Fibroblast of lung (primary cell): Measurements from ENCODE around the gene NET1. TPM values are rescaled to one million over a fixed set of nuclear protein-coding genes. Genes with fewer than 3 reads are reported as not detected.
A peak's percentile ranks its signal among the peaks of the same experiment; 100 is the strongest.

Source experiments
- DNase-seq, 2 donors: peaks; one replicate each; pipeline versions ENCODE4 v3.0.0 to v3.0.0-alpha.2; 2010; ENCODE audit warnings: low read depth in 2 of 2
- H2AFZ ChIP-seq: 2 replicates; pipeline ENCODE4 v1.5.1; 2012; ENCODE audit warnings: low read length, control low read depth, inconsistent platforms
- H3K27ac ChIP-seq: 2 replicates; pipeline ENCODE4 v1.5.1; 2011; ENCODE audit warnings: low read length, control low read depth; ENCODE audit not compliant: insufficient read depth
- H3K27me3 ChIP-seq: 2 replicates; pipeline ENCODE4 v1.5.1; 2011; ENCODE audit warnings: mild to moderate bottlenecking, low read length; ENCODE audit not compliant: control insufficient read depth, insufficient read depth
- H3K36me3 ChIP-seq: 2 replicates; pipeline ENCODE4 v1.5.1; 2011; ENCODE audit warnings: low read length; ENCODE audit not compliant: control insufficient read depth, insufficient read depth
- H3K4me1 ChIP-seq: 2 replicates; pipeline ENCODE4 v1.5.1; 2011; ENCODE audit warnings: low read length; ENCODE audit not compliant: control insufficient read depth, insufficient read depth; ENCODE audit errors: extremely low read depth
- H3K4me2 ChIP-seq: 2 replicates; pipeline ENCODE4 v1.5.1; 2011; ENCODE audit warnings: low read length, control low read depth; ENCODE audit not compliant: insufficient read depth; ENCODE audit errors: extremely low read depth
- H3K4me3 ChIP-seq, 4 experiments: fragments of 200-600 bp in 1 of 4; sonication (generic) in 1 of 4; replicated peaks in 1 of 4; 2 replicates each; pipeline ENCODE4 v1.5.1; 2011 to 2016; ENCODE audit warnings: low read length in 4 of 4, low read depth in 3 of 4, mild to moderate bottlenecking in 3 of 4, control low read depth in 2 of 4, inconsistent platforms in 1 of 4, mixed read lengths in 1 of 4; ENCODE audit not compliant: insufficient read depth in 1 of 4; ENCODE audit errors: control extremely low read depth in 1 of 4
- H3K79me2 ChIP-seq: 2 replicates; pipeline ENCODE4 v1.5.1; 2012; ENCODE audit warnings: mild to moderate bottlenecking, low read length, inconsistent platforms; ENCODE audit not compliant: control insufficient read depth, insufficient read depth
- H3K9ac ChIP-seq: 2 replicates; pipeline ENCODE4 v1.5.1; 2011; ENCODE audit warnings: mild to moderate bottlenecking, low read length, control low read depth; ENCODE audit not compliant: insufficient read depth
- H3K9me3 ChIP-seq: 2 replicates; pipeline ENCODE4 v1.5.1; 2012; ENCODE audit warnings: low read depth, low read length; ENCODE audit not compliant: control insufficient read depth, insufficient read depth
- H4K20me1 ChIP-seq: 2 replicates; pipeline ENCODE4 v1.5.1; 2011; ENCODE audit warnings: low read length; ENCODE audit not compliant: control insufficient read depth, insufficient read depth; ENCODE audit errors: extremely low read depth
- EZH2 ChIP-seq: IDR thresholded peaks from 2 replicates; pipeline ENCODE4 v1.5.1; 2012; ENCODE audit warnings: low read length, control low read depth, mild to moderate bottlenecking; ENCODE audit errors: missing control alignments
- polyA plus RNA-seq, 2 donors: library from polyadenylated mRNA; depleted of rRNA in 1 of 2; stranded (reverse) in 1 of 2; unstranded in 1 of 2; fragments of >200 nt; gene quantifications; 2 replicates each; pipeline ENCODE4 v1.2.1, GENCODE V29; 2011 to 2012; ENCODE audit warnings: missing spikeins in 1 of 2
- total RNA-seq: library from RNA; depleted of rRNA; stranded (reverse); fragments of >200 nt; gene quantifications from 2 replicates; pipeline ENCODE4 v1.2.1, GENCODE V29; 2014
- TF ChIP-seq, protein P1 (sequence below), 2 donors: IDR thresholded peaks in 1 of 2; conservative IDR thresholded peaks in 1 of 2; 1 replicate in 1 of 2; 2 replicates in 1 of 2; pipeline ENCODE4 v1.5.1; 2011 to 2012; ENCODE audit warnings: low read length in 2 of 2, control low read depth in 1 of 2, inconsistent platforms in 1 of 2, low read depth in 1 of 2, mild to moderate bottlenecking in 1 of 2

The NET1 gene
- total and polyA plus RNA-seq, 2 donors (not counting 1 experiment from before 2014, with no cell fraction given) = 7.2 to 45.4 TPM

DNA sequence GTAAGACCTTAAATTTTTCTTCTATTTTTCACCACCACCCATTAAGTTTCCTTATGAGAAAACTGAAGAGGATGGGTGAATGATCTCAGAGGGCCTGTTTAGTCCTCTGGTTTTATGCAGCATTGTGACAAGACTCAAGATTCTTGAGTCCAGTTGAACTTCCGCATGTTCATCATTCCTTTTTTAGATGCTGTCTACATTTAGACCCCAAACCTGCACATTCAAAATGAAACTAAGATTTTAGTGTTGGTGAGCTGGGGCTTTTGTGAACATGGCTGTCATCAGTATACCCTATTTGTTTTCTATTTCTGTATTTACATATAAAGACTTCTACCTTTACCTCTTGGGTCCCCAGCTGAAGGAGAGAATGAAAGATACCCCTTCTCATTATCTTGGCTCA lies 31.1 kb downstream of the NET1 start:
- Histone ChIP-seq H3K9me3 (no peaks in the 10 kb centered on the region), H3K36me3 (no peaks in the 10 kb centered on the region), H3K79me2 (peaks cover 13% of the 10 kb centered on the region), H3K4me2 (no peak overlapping the region), H3K27me3 (no peaks in the 10 kb centered on the region), H3K9ac (no peak overlapping the region), H3K4me3 (no peak overlapping the region), H2AFZ (no peak overlapping the region), H4K20me1 (no peaks in the 10 kb centered on the region), H3K27ac (no peak overlapping the region), H3K4me1 (no peaks in the 10 kb centered on the region)
- TF ChIP-seq, protein P1, sequence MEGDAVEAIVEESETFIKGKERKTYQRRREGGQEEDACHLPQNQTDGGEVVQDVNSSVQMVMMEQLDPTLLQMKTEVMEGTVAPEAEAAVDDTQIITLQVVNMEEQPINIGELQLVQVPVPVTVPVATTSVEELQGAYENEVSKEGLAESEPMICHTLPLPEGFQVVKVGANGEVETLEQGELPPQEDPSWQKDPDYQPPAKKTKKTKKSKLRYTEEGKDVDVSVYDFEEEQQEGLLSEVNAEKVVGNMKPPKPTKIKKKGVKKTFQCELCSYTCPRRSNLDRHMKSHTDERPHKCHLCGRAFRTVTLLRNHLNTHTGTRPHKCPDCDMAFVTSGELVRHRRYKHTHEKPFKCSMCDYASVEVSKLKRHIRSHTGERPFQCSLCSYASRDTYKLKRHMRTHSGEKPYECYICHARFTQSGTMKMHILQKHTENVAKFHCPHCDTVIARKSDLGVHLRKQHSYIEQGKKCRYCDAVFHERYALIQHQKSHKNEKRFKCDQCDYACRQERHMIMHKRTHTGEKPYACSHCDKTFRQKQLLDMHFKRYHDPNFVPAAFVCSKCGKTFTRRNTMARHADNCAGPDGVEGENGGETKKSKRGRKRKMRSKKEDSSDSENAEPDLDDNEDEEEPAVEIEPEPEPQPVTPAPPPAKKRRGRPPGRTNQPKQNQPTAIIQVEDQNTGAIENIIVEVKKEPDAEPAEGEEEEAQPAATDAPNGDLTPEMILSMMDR (conservative IDR thresholded peaks at IDR 0.05 in 1 of 2, IDR thresholded peaks at IDR 0.05 in 1 of 2; ENCODE audit: low read depth in 1 of 2, low read length in 2 of 2) = no peak
- no peak for TF ChIP-seq EZH2
- DNase-seq = no peak

DNA sequence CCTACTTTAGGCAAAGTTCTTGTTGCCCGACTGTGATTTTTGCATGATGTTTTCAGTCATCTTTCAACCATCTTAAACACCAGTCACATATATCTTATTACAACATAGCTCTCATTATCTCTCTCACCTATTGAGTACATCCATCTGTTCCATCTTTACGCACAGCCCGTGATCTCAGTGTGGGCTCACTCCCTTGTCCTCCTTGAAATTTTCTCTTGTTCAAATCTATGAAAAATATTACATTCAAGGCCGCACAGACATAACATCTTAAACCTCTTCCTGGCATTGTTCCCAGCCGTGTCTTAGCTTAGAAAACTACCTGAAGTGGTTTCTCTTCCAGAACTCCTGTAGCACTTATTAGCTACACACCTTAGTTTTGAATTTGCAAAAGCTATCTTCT lies 32.6 kb downstream of the NET1 start:
- no peak for DNase-seq
- Histone ChIP-seq H2AFZ (no peak overlapping the region), H3K79me2 (peaks cover 16% of the 10 kb centered on the region), H3K36me3 (no peaks in the 10 kb centered on the region), H3K27me3 (no peaks in the 10 kb centered on the region), H3K27ac (no peak overlapping the region), H3K4me3 (no peak overlapping the region), H3K9ac (no peak overlapping the region), H3K4me2 (no peak overlapping the region), H3K4me1 (no peaks in the 10 kb centered on the region), H3K9me3 (no peaks in the 10 kb centered on the region), H4K20me1 (no peaks in the 10 kb centered on the region)
- TF ChIP-seq, protein P1 (conservative IDR thresholded peaks at IDR 0.05 in 1 of 2, IDR thresholded peaks at IDR 0.05 in 1 of 2; ENCODE audit: low read depth in 1 of 2, low read length in 2 of 2) = no peak
- no peak for TF ChIP-seq EZH2

DNA sequence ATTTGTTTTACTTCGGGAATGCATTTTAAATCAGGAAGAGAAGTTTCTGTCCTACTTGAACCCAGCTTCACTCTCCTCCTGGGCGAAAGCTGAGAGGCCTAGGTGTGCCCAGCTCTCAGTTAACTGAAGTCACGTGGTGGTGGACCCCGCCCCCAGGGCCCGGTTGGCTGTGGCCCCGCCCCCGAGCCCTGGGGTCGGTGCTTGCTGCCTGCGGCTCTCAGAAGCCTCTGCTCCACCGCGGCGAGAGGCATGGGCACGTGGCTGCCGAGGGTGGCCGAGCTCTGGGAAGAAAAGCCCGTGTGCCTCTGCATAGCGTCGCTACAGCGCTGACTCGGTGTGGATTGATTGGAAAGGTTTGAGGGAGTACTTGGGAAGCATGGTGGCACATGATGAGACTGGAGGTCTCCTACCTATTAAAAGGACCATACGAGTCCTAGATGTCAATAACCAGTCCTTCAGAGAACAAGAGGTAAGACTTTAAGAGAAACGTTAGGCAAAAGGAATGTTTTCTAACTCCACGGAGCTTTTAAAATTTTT lies 34.1 kb downstream of the NET1 start:
- Histone ChIP-seq H3K79me2 (peaks cover 19% of the 10 kb centered on the region), H3K9ac (peak overlapping the region; percentile 44), H2AFZ (peak overlapping the region; percentile 60)

More for the DNA sequence above, 34.1 kb downstream of the NET1 start:
- Histone ChIP-seq H3K9me3 (no peaks in the 10 kb centered on the region), H3K27me3 (no peaks in the 10 kb centered on the region), H4K20me1 (no peaks in the 10 kb centered on the region), H3K4me1 (no peaks in the 10 kb centered on the region), H3K4me2 (peak overlapping the region; percentile 86), H3K27ac (peak overlapping the region; percentile 67), H3K4me3 (peak overlapping the region; percentile 68 to 95 (median 69)), H3K36me3 (no peaks in the 10 kb centered on the region)
- peak; percentile 82 to 85 for DNase-seq
- TF ChIP-seq, protein P1 (conservative IDR thresholded peaks at IDR 0.05 in 1 of 2, IDR thresholded peaks at IDR 0.05 in 1 of 2; ENCODE audit: low read depth in 1 of 2, low read length in 2 of 2) = no peak
- TF ChIP-seq EZH2 = no peak
